Hematopoietic multipotent progenitor cell treated with erythropoietin and hydrocortisone succinate and interleukin-3 and kit ligand, for 8 days (in vitro differentiated cells): ENCODE measurements around the gene AUTS2.

Experiments
- DNase-seq: peaks from one replicate; pipeline ENCODE4 v3.0.0-alpha.2; 2015

AUTS2 gene

DNA sequence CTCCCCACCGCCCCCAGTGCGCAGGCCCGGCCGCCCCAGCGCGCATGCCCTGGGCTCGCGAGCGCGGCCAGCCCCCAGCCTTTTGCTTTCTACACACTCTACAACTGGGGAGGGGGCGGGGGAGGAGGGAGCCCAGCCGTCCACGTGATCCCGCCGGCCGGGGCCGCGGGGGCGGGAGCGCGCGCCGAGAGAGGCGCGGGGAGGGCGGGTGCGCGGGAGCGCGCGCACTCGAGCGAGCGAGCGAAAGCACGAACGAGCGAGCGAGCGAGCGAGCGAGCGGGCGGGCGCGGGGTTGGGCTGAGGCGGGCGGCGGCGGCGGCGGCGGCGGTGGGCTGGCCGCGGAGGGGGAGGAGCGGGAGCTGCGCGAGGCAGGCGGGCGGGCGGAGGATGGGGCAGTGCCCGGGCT, at the start of gene AUTS2:
AUTS2 (plus strand) TSS at position 395 of the 406 bp plus-strand sequence. CDS start 1,179 bp downstream, outside the sequence.
- DNase-seq: peak; percentile 77

DNA sequence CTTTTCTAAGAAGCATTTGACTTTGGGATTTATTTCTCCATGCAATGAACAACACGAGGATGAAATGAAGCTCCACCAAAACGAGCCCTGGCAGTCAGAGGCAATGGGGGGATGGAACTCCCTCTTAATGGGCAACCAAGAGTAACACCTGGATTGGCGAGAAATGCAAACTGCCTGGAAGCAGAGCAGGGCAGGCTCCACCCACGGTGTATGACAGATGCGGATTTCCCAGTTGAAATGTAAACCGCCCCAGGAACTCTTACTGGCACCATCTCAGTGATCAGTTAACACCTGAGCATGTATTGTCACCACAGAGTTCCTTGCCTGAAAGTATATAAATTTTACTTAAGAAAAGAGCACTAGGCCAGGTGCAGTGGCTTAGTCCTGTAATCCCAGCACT, 47.3 kb upstream of the AUTS2 start:
- DNase-seq: no peak

DNA sequence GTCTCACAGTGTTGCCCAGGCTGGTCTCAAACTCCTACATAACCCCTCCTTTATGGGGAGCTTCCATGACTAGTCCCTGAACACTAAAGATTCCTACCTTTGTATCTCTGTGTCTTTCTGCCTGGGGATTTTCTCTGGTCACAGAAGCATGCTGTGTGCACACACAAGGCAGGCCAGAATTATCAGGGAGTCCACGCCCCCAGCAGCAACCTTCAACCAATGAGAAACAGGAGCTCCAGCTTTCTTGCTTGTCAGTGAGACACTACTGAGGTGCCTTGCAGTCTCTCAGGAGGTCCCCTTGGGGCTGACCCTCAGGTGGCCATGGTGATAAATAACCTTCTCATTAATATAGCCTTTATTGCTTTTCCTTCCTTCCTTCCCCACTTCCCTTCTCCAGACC, 45.1 kb upstream of the AUTS2 start:
- DNase-seq: no peak

DNA sequence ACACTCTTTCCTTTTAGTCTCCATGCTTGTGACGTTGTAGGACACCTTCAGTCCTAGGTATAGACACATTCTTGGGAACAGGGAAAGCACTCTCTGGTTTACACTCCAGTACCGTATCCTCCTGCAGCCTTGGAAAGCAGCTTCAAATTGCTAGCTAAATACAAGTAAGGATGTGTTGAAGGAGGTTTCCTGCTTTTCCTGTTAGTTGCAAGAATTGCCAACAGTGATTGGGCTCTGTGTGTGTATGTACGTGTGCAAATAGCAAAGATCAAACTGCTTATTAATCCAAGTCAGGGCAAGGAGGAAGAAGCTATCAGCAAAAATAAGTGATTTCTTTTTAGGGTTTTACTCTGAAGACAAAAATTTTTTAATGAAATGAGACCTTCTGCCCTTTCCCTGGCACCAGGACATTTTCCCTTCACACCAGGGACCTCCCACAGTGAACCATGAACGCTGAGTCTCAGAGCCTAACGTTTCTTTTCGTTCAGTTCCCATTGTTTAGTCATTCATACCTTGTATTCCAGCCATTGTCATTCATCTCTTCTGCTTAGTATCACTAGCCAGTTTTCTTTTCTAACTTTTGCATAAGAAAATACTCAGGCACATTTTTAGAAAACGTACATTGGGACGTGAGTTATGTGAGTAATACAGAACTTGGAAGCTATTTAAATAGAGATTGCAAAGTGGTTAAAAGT, 36.9 kb upstream of the AUTS2 start:
- no peak for DNase-seq

DNA sequence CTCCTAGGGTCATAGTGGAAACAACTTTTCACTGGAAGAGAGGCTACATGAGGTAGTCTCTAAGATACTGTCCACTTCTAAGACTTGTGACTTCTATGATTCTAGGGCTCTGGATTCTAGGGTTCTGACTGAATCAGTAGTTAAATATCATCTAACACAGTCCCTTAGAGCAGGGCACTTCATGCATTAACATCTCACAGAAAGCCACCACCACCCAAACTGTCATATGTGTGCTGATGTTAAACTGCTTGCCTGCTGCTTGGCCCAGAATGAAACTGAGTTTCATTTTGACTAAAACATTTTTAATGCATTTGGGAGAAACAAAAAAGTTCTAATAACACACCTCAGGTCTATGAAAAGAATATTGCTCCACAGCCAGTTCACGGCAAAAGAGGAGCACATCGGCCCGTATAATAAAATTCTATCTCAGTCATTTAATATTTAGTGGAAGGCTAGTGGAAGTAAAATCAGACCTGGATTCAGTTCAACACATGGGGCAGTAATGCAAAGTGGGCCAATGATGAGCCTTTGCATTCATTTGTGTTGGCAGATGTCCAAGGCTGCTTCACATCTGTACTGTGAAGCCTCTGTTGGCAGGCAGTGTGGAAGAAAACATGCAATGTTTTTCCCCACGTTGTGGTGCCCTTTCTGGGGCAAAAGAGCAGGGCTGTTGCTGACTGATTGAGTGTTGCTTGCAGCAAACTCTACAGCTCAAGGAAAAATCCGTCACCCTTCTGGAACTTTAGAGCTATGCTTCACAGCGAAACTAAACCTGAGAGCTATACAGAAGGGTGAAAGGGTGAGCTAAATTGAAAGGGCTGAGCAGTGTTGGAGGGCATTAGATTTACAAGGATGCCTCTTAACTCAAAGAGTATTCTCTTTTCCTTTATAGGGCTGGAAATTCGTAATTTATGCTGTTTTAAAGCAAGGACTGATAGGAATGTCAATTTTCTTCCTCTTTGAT, 33.5 kb upstream of the AUTS2 start:
- DNase-seq: peak; percentile 70

DNA sequence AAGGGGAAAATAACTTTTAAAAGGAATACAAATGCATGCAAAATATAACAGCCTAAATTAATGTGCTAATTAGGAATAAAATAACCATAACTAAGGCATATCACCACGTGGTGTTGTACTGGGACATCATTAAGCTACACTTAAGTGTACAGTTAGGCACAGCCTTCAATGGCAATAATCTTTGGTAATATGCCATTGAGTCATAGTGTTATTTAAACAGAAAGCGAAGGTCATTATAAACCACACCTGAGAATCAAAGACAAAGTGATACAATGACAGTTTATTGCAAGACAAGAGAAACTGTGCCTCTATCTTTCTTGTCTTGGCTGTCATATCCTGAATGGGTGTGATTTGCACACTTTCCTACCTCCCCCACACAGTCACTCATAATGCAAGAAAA, 30.5 kb upstream of the AUTS2 start:
- DNase-seq: no peak

DNA sequence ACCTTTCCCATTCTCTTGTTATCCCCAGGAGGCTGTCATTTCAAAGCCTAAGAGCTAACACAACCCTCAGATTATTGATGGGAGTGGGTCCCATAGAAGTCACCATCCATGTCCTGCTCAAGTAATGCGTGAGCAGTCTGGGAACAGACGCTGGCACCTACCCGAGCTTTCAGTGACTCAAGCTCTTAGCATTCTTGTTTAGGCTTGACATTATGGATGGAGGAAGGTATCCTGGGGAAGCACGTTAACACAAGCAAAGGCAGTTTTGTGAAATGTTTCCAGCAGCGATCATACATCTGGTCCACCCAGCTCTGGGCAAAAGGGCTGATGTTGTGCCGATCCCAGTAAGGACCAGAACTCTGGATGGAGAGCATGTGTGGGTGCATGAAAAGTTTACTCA, 30.0 kb upstream of the AUTS2 start:
- no peak for DNase-seq

DNA sequence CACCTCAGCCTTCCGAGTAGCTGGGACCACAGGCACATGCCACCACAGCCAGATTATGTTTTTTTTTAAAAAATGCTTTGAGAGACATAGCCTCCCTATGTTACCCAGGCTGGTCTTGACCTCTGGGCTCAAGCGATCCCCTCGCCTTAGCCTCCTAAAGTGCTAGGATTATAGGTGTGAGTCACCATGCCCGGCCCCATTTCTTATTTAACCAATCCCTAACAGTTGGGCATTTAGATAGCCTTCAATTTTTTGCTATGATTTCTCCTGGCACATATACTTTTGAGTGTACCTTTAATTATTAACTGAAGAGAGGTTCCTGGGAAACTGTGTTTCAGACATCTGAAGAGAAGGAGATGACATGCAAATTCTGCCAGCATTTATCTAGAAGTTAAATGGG, 22.6 kb upstream of the AUTS2 start:
- DNase-seq: no peak

DNA sequence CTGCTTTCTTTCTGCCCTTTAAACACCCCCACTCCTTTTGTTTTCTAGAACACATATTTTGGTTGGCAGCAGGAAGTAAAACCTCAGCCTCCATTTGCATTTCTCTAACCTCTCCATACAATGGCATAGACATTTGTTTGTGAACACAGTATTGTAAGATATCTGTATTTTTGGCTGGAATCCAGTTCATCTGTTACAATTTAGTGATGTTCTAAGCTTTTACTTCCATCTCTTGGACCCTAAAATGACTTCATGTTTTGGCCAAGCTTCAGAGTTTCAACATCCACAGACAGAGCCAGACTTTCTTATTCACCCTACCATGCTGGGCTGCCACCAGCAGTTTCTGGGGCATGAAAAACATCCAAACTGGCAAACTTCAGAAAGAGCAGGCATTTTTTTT, 21.1 kb upstream of the AUTS2 start:
- no peak for DNase-seq

DNA sequence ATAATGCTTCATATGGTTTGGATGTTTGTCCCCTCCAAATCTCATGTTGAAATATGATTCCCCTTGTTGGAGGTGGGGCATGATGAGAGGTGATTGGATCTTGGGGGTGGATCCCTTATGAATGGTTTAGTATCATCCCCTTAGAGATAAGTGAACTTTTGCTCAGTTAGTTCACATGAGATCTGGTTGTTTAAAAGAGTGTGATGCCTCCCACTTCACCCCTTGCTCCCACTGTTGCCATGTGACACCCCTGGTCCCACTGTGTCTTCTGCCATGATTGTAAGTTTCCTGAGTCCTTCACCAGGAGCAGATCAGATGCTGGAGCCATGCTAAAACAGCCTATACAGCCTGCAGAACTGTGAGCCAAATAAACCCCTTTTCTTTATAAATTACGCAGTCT, 13.1 kb upstream of the AUTS2 start:
- DNase-seq: no peak

DNA sequence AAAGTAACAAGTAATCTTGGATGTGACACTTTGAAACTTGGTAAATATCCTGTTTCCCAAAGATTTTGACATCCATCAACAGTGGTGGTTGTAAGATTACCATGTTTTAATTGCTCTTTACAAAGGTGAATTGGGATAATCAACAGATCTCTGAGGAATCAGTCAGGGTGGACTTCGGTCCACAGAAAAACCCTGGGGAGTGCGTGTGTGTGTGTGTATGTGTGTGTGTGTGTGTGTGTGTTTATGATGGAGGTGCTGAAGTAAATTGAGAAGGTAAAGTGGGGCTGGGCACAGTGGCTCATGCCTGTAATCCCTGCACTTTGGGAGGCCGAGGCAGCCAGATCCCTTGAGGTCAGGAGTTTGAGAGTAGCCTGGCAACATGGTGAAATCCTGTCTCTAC, 12.0 kb upstream of the AUTS2 start:
- no peak for DNase-seq

DNA sequence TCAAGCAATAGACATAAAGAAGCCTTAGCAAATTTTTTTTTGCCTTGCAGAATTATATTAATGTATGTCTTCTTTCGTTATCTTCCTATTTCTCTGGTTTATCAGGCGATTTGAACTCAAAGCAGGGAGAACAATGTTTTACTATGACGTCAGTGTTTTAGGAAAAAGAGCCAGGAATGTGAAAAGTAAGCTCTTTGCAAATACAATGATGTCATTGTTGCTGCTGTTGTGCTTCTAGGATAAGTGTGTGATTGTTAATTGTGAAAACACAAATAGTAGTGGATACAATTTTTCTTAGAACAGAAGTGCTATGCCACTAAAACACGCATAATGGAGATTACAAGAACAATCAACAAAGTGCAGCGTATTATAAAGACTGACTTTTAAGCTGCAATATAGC, 9.5 kb upstream of the AUTS2 start:
- no peak for DNase-seq

DNA sequence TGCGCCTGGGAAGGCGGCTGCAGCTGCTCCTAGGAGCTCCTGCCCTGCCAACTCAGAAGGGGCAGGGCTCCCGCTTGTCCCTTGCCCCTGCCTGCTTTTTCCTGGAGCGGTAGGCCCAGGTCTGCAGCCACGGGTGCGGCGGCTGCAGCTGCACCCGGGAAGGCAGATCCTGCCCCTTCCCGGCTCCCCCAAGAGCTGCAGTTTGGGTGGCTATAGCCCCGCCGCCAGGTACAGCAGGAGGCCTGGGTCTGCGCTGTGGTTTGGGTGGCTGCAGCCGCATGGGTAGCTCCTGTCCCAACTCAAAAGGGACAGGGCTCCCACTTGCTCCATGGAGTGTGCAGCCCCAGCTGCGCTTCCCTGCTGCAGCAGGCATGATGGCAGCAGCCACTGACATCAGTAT, 6.5 kb upstream of the AUTS2 start:
- DNase-seq: no peak

DNA sequence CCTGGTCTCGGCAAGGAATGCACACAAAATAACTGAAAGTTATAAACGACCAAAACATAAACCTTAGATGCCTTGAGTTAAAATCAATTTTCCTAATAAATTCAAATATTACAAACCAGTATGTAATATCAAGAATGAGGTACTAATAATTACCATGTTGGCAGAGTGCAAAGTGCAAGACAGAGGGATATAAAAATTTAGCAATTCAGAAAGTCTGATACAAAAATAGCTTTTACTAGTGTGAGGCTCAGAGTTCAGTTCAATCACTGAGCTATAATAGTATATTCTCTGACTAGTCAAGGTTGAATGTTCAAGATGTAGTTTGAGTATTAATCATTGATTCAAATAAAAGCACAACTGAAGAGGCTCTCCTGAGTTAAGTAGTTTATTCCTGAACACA, 4.8 kb upstream of the AUTS2 start:
- no peak for DNase-seq

DNA sequence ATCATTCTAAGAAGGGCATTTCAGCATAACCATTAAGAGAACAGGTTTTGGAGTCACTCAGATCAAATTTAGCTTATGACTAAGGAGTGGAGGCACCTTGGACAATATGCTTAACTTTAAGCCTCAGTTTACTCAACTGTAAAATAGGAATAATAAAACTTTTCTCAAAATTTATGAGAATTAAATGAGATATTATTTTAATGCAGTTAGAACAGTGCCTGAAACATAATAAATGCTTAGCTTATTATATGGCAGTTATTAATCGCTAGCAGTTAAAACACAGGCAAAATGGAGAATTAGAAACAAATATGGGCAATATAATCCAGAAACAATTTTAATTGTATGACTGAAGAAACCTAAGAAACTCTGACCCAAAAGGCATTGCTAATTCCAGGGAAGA, 2.9 kb upstream of the AUTS2 start:
- DNase-seq: no peak

DNA sequence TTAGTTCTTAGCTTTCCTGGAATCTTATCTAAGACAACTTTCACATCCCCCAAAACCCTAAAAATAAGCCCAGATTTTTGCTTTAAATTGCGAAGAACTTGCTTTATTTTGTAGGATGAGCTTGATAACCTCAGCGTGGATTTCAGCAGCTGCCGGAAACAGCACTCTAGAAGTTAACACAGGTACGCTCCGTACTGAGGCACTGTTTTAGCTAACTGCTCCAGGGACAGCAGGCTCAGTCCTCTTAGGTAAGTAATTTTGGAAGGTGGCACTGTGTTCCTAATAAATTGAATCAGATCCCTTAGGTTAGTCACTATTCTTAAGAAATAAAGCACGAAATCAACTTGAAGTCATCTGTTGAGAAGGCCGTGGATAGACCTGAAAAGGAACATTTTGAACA, 2.2 kb upstream of the AUTS2 start:
- DNase-seq: no peak

DNA sequence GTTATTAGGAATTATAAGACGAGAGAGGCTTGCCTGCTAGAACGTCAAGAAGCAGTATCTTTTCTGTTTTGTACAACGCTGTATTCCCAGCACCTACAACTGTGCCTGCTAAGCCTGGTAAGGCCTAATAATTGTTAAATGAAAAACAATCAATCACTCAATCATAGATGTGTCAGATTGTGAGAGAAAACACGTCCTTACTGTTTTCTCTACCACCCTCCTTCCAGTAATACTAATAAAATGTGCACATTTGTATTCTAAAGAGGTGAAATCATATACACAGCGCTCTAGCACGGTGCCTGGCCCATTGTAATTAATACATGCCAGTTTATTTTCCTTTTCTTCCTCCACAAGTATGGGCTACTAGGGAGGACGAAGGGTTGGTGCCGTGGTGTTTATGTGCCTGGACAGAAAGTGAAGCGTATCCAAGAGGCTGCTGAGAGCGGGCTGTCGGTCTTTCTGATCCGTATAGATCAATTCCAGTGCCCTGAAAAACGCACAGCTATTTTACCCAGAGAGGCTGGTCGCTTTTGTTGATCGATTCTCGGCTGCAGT, 1.5 kb upstream of the AUTS2 start:
- no peak for DNase-seq

DNA sequence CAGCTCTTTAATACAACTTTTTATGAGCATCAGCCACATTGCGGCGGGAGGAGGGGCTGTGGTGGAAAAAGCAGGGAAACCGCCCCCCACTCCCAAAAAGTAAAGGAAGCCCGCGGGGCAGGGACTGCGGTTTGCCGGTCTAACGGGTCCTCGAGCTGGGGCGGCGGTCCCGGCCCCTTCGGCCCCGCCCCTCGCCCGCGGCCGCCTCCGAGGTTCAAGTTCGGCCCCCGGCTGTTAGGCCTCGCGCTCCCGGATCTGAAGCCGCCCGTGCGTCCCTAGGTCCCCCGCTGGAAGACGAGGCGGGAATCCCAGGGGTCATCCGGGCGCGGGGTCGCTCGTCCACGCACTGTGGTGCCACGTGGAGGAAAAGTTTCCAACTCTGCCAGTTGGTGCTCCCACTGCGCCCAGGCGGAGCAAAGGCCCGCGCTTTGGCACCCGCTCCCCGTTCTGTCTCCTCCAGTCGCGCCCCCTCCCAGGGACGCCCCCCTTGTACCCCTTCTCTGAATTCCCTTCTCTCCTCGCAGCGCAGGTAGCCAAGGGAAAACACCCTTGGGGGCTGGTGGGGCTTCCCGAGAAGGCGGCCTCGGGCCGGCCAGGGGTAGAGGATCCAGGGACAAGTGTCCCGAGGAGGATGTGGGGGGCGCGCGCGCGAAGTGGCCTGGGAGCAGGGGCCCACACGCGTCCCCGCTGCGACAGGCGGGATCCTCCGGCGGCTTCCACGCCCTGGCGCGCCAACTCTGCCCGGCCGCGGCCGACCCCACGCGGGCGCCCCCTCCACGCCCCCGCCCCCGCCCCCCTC, 798 bp upstream of the AUTS2 start:
- DNase-seq: peak; percentile 47

DNA sequence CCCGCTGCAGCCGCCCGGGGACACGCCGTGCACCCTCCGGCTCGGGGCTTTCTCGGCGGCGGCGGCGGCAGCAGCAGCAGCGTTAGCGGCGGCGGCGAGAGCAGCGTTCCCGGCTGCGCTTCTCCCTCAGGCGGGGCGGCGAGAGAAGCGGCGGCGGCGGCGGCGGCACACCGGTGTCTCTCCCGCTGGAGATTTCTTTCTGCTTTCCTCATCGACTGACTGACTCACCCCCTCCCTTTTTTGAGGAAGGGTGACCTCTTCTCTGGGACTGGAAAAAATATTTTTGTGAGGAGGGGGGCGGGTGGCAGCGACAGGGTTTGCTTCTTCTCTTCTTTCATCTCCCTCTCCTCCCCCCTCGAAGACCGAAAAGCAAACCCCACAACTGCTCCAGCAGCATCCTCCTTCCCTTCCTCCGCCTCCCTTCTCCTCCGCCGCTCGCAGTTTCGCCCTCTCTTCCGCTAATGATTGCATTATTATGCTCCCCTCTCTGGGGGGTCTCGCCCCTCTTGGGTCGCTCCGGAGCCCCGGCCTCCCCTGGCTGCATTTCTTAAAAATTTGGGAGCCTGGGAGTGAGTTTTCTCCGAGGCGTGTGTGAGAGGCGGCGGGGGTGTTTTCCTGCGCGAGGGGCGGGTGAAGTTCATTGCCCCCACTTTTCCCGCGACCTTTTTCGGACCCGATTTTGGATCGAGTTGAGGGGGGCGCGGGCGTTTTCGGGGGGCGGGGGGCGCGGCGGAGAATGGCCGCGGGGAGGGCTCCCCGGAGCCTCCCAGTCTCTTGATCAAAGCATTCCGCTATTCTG, 411 bp downstream of the AUTS2 start:
- peak; percentile 19 for DNase-seq

DNA sequence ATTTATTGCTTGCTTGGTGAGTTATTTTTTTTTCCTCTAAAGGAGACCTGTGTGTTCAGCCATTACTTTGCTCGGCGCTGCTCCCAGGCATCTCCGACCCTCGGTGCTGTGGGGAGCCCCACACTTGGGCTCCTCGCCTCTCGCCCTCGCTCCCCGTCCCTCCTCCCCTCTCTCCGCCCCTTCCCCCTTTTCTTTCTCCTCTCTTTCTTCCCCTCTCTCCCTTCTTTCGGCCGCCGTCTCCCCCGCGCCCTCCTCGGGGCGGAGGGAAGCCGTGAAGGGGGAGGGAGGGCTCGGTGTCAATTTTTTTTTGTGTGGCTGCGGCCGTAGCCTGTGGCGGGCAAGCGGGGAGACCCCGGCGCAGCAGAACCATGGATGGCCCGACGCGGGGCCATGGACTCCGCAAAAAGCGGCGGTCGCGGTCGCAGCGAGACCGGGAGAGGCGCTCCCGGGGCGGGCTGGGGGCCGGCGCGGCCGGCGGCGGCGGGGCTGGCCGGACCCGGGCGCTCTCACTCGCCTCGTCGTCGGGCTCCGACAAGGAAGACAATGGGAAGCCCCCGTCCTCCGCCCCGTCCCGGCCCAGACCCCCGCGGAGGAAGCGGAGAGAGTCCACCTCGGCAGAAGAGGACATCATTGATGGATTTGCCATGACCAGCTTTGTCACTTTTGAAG, 1.1 kb downstream of the AUTS2 start:
- DNase-seq: no peak

DNA sequence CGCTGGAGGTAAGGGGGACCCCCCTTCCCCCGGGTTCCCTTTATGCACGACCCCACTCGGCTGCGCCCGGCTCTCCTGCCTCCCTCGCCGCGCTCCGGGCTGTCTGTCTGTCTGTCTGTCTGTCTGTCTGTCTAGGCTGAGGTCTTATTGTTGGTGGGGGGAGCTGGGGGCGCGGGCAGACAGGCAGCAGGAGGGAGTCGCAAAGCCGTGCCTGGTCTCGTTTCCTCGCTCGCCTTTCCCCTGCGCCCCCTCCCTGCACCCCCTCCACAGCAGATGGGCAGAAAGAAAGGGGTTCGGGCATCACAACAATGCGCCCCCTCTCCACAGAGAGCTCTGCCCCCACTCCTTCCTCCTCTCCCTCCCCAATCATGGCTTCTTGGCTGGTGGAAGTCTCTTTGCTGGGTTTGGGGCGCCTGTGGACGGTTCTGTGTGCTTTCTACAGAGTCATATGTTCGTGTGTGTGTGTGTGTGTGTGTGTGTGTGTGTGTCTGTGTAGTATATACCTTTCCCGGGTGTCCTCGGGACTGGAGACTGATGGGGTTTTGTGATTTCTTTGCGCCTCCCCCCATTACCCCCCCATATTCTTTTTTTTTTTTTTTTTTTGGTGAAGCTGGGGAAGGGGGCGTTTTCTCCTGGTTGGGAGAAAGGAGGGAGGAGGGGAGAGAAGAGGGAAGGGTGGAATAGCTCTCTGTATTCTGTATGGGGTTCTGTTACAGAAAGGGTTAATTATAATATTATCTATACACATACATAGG, 1.9 kb downstream of the AUTS2 start:
- no peak for DNase-seq
